Gastroesophageal sphincter (tissue), 3 donors: Measurements from ENCODE around the gene CHST13.

ENCODE experiments used
- CTCF ChIP-seq, 4 experiments: fragments of 200-600 bp in 2 of 4; fragments of 450-650 bp in 2 of 4; sonication (generic) in 1 of 4; IDR thresholded peaks; one replicate each; pipeline ENCODE4 v1.5.1; 2017 to 2019; ENCODE audit warnings: antibody characterized with exemption in 4 of 4, mild to moderate bottlenecking in 2 of 4, moderate library complexity in 2 of 4
- POLR2A ChIP-seq, 2 donors: fragments of 450-650 bp; IDR thresholded peaks; one replicate each; pipeline ENCODE4 v1.6.1; 2017; ENCODE audit warnings: antibody characterized with exemption in 2 of 2, mild to moderate bottlenecking in 2 of 2, moderate library complexity in 1 of 2
- POLR2AphosphoS5 ChIP-seq: sonication (generic); formaldehyde crosslinking; IDR thresholded peaks from one replicate; pipeline ENCODE4 v1.6.1; 2017; ENCODE audit warnings: antibody characterized with exemption

GRCh38 chr3:126547721-126548120 lies 23.8 kb downstream of the CHST13 start:
- no peak for TF ChIP-seq CTCF (IDR thresholded peaks at IDR 0.05)
- TF ChIP-seq POLR2AphosphoS5, result no peak
- TF ChIP-seq POLR2A (IDR thresholded peaks at IDR 0.05), result no peak
